ENCODE results near the gene TBX10. TPM values are rescaled to one million over a fixed set of nuclear protein-coding genes. Genes with fewer than 3 reads are reported as not detected.
A peak's percentile ranks its signal among the peaks of the same experiment; 100 is the strongest.

The TBX10 gene
- total and polyA plus RNA-seq, 7 donors, result 15.8 to 109 (median 60.6) TPM; not detected in 4

- Histone ChIP-seq H3K4me3 (no peak overlapping the region), H3K9me3 (no peaks in the 10 kb centered on the region), H3K27me3 (peaks cover 0 to 9% (median 0%) of the 10 kb centered on the region in 3 donors), H3K36me3 (no peaks in the 10 kb centered on the region), H3K4me1 (no peaks in the 10 kb centered on the region), H3K27ac (no peak overlapping the region)
- DNase-seq, result peak; percentile 13
- TF ChIP-seq, protein P1, sequence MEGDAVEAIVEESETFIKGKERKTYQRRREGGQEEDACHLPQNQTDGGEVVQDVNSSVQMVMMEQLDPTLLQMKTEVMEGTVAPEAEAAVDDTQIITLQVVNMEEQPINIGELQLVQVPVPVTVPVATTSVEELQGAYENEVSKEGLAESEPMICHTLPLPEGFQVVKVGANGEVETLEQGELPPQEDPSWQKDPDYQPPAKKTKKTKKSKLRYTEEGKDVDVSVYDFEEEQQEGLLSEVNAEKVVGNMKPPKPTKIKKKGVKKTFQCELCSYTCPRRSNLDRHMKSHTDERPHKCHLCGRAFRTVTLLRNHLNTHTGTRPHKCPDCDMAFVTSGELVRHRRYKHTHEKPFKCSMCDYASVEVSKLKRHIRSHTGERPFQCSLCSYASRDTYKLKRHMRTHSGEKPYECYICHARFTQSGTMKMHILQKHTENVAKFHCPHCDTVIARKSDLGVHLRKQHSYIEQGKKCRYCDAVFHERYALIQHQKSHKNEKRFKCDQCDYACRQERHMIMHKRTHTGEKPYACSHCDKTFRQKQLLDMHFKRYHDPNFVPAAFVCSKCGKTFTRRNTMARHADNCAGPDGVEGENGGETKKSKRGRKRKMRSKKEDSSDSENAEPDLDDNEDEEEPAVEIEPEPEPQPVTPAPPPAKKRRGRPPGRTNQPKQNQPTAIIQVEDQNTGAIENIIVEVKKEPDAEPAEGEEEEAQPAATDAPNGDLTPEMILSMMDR (IDR thresholded peaks at IDR 0.05), result no peak
- no peak for TF ChIP-seq POLR2AphosphoS5 (IDR thresholded peaks at IDR 0.05)
- no peak for TF ChIP-seq POLR2A (IDR thresholded peaks at IDR 0.05)
- TF ChIP-seq EP300 (IDR thresholded peaks at IDR 0.05), result no peak
- intact Hi-C loops (cut with DNase I), result no loop called here
- 81 to 82% methylated on average over 6 of the region's 6 CpGs for WGBS, 2 donors
Observed at GRCh38 chr11:67636962-67637361, 2.6 kb downstream of the TBX10 start.

GRCh38 chr11:67635231-67635521 is 4.4 kb downstream of the TBX10 start:
- DNase-seq, result no peak
- intact Hi-C loops (cut with DNase I), result no loop called here
- TF ChIP-seq POLR2AphosphoS5 (IDR thresholded peaks at IDR 0.05) (no peak), EP300 (IDR thresholded peaks at IDR 0.05) (no peak), POLR2A (IDR thresholded peaks at IDR 0.05) (no peak)
- TF ChIP-seq, protein P1 (IDR thresholded peaks at IDR 0.05), result no peak

DNA sequence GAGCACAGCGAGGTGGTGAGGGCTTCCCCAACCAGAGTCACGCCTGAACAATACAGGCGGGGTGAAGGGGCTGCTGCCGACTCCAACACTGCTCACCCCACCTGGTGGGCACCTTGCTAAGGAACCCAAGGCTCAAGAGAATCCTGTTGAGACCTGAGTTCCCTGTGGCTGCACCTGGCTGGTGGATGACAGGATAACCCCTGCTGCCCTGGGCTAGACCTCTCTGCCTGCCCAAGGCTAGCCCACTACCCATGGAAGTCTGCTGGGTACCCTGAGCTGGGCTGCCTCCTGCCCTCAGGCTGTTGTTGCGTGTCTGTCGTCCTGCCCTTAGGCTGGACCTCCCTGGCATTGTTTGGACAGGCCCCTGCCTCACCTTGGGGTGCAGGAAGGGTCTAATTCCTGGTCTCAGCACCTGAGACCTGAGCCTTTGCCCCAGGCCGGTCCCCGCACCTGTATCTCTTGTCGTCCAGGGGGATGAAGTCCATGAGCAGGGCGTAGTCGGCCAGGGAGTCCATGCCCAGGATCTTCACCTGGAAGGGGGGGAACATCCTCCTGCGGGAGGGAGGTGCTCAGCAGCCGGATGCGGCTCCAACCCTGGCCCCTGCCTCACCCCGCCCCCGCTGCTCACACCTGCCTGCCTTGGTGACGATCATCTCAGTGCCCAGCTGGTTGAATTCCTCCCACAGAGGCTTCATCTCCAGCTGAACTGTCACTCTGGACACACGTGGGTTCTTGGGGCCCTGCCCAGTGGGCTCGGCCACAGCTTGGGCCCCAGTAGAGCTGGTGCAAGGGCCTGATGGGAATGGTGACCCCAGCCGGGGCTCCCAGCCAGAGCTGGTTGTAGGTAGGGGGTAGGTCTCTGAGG is 5.0 kb downstream of the TBX10 start:
- Histone ChIP-seq H3K27me3 (peaks cover 0 to 5% (median 0%) of the 10 kb centered on the region in 3 donors), H3K4me3 (no peak overlapping the region), H3K36me3 (no peaks in the 10 kb centered on the region), H3K9me3 (no peaks in the 10 kb centered on the region), H3K27ac (no peak overlapping the region), H3K4me1 (peaks cover 0 to 14% (median 8%) of the 10 kb centered on the region in 4 donors)
- peak; percentile 54 for DNase-seq
- intact Hi-C loops (cut with DNase I), result no loop called here
- TF ChIP-seq POLR2AphosphoS5 (IDR thresholded peaks at IDR 0.05) (no peak), POLR2A (IDR thresholded peaks at IDR 0.05) (no peak), EP300 (IDR thresholded peaks at IDR 0.05) (no peak)
- TF ChIP-seq, protein P1 (IDR thresholded peaks at IDR 0.05), result no peak
- 49 to 77% methylated on average over 20 of the region's 20 CpGs for WGBS, 2 donors

More at GRCh38 chr11:67635231-67635521, 4.4 kb downstream of the TBX10 start:
- Histone ChIP-seq H3K4me1 (peaks cover 0 to 11% (median 8%) of the 10 kb centered on the region in 4 donors), H3K9me3 (no peaks in the 10 kb centered on the region), H3K4me3 (no peak overlapping the region), H3K27ac (no peak overlapping the region), H3K36me3 (no peaks in the 10 kb centered on the region), H3K27me3 (peaks cover 0 to 9% (median 0%) of the 10 kb centered on the region in 3 donors)
- WGBS, 2 donors, result 76 to 82% methylated on average over 4 of the region's 4 CpGs

GRCh38 chr11:67633758-67634365 is 5.7 kb downstream of the TBX10 start:
- intact Hi-C loops (cut with DNase I), result no loop called here
- Histone ChIP-seq H3K27me3 (peaks cover 0 to 5% (median 0%) of the 10 kb centered on the region in 3 donors), H3K36me3 (no peaks in the 10 kb centered on the region), H3K27ac (no peak overlapping the region), H3K4me3 (no peak overlapping the region), H3K4me1 (peaks cover 0 to 21% (median 15%) of the 10 kb centered on the region in 4 donors), H3K9me3 (no peaks in the 10 kb centered on the region)
- 70 to 83% methylated on average over 22 of the region's 22 CpGs for WGBS, 2 donors
- TF ChIP-seq, protein P1 (IDR thresholded peaks at IDR 0.05), result no peak
- TF ChIP-seq POLR2AphosphoS5 (IDR thresholded peaks at IDR 0.05), result no peak
- TF ChIP-seq POLR2A (IDR thresholded peaks at IDR 0.05), result no peak
- no peak for TF ChIP-seq EP300 (IDR thresholded peaks at IDR 0.05)
- DNase-seq, result peak; percentile 54
